Liver (tissue), 9 donors: ENCODE data around the gene BBC3. TPM values are rescaled to one million over a fixed set of nuclear protein-coding genes. Genes with fewer than 3 reads are reported as not detected.

Experiments used
- DNase-seq: peaks from one replicate; pipeline ENCODE4 v3.0.0-alpha.2; 2017; ENCODE audit warnings: low spot score
- H3K27ac ChIP-seq, 2 donors: one replicate each; pipeline ENCODE4 v1.7.0; 2013; ENCODE audit warnings: inconsistent platforms in 2 of 2, low read length in 2 of 2, control low read depth in 1 of 2, low read depth in 1 of 2, mild to moderate bottlenecking in 1 of 2
- H3K27me3 ChIP-seq, 4 donors: one replicate each; pipeline versions ENCODE4 v1.6.1 to v1.7.0; 2013; ENCODE audit warnings: low read length in 3 of 4, inconsistent platforms in 1 of 4, mild to moderate bottlenecking in 1 of 4, moderate library complexity in 1 of 4; ENCODE audit not compliant: control insufficient read depth in 4 of 4, insufficient read depth in 4 of 4
- H3K36me3 ChIP-seq, 4 donors: one replicate each; pipeline versions ENCODE4 v1.6.1 to v1.7.0; 2013; ENCODE audit warnings: low read length in 3 of 4, mild to moderate bottlenecking in 3 of 4, low read depth in 1 of 4, moderate library complexity in 1 of 4; ENCODE audit not compliant: control insufficient read depth in 4 of 4, insufficient read depth in 3 of 4
- H3K4me1 ChIP-seq, 4 donors: one replicate each; pipeline versions ENCODE4 v1.6.1 to v1.7.0; 2013; ENCODE audit warnings: low read length in 3 of 4, mild to moderate bottlenecking in 3 of 4, moderate library complexity in 1 of 4; ENCODE audit not compliant: control insufficient read depth in 4 of 4, insufficient read depth in 4 of 4
- H3K4me3 ChIP-seq, 3 donors: one replicate each; pipeline versions ENCODE4 v1.6.1 to v1.7.0; 2013; ENCODE audit warnings: low read length in 3 of 3, control low read depth in 1 of 3, low read depth in 1 of 3, mild to moderate bottlenecking in 1 of 3
- H3K9ac ChIP-seq, 2 donors: one replicate each; pipeline ENCODE4 v1.7.0; 2013; ENCODE audit warnings: low read length in 2 of 2, mild to moderate bottlenecking in 2 of 2, moderate library complexity in 2 of 2, control low read depth in 1 of 2, low read depth in 1 of 2
- H3K9me3 ChIP-seq, 4 donors: one replicate each; pipeline versions ENCODE4 v1.6.1 to v1.7.0; 2013; ENCODE audit warnings: low read length in 3 of 4; ENCODE audit not compliant: control insufficient read depth in 4 of 4
- EGR1 ChIP-seq, 2 donors: IDR thresholded peaks; 2 replicates each; pipeline ENCODE4 v1.6.1; 2016 to 2018; ENCODE audit warnings: antibody characterized with exemption in 2 of 2, low read depth in 2 of 2
- FOXA1 ChIP-seq: IDR thresholded peaks from 2 replicates; pipeline ENCODE4 v1.6.1; 2016; ENCODE audit warnings: antibody characterized with exemption
- FOXA2 ChIP-seq: IDR thresholded peaks from 2 replicates; pipeline ENCODE4 v1.6.1; 2016; ENCODE audit warnings: antibody characterized with exemption
- GABPA ChIP-seq, 2 donors: IDR thresholded peaks in 1 of 2; conservative IDR thresholded peaks in 1 of 2; 2 replicates each; pipeline ENCODE4 v1.6.1; 2016; ENCODE audit warnings: antibody characterized with exemption in 2 of 2, mild to moderate bottlenecking in 1 of 2, moderate library complexity in 1 of 2
- HNF4A ChIP-seq, 2 donors: conservative IDR thresholded peaks; 2 replicates each; pipeline ENCODE4 v1.6.1; 2016; ENCODE audit warnings: antibody characterized with exemption in 2 of 2, mild to moderate bottlenecking in 2 of 2
- HNF4G ChIP-seq: IDR thresholded peaks from 2 replicates; pipeline ENCODE4 v1.6.1; 2016; ENCODE audit warnings: antibody characterized with exemption
- JUND ChIP-seq, 2 donors: IDR thresholded peaks; 2 replicates each; pipeline ENCODE4 v1.6.1; 2016; ENCODE audit warnings: antibody characterized with exemption in 2 of 2
- NR2F2 ChIP-seq: IDR thresholded peaks from 2 replicates; pipeline ENCODE4 v1.6.1; 2016; ENCODE audit warnings: antibody characterized with exemption
- RAD21 ChIP-seq, 2 donors: IDR thresholded peaks; 2 replicates each; pipeline ENCODE4 v1.6.1; 2016; ENCODE audit warnings: antibody characterized with exemption in 2 of 2, mild to moderate bottlenecking in 2 of 2
- RXRA ChIP-seq, 2 donors: IDR thresholded peaks; 2 replicates each; pipeline ENCODE4 v1.6.1; 2017 to 2018; ENCODE audit warnings: antibody characterized with exemption in 2 of 2, mild to moderate bottlenecking in 1 of 2
- SP1 ChIP-seq: IDR thresholded peaks from 2 replicates; pipeline ENCODE4 v1.6.1; 2018; ENCODE audit warnings: antibody characterized with exemption, mild to moderate bottlenecking
- TAF1 ChIP-seq: conservative IDR thresholded peaks from 2 replicates; pipeline ENCODE4 v1.6.1; 2016; ENCODE audit warnings: antibody characterized with exemption, mild to moderate bottlenecking
- YY1 ChIP-seq: IDR thresholded peaks from 2 replicates; pipeline ENCODE4 v1.6.1; 2016; ENCODE audit warnings: antibody characterized with exemption, mild to moderate bottlenecking
- whole genome bisulfite sequencing: extraction: QIAGEN DNeasy Blood & Tissue Kit; methylation state at CpG from one replicate; pipeline ENCODE4 v1.1.7; 2013; 5-methylcytosine and 5-hydroxymethylcytosine counted together
- polyA plus RNA-seq, 2 donors: library from polyadenylated mRNA; stranded (reverse) in 1 of 2; unstranded in 1 of 2; fragments of 200-250 nt in 1 of 2; fragments of >200 nt in 1 of 2; fragmentation: Nextera tagmentation in 1 of 2; extraction: Ambion mirVana in 1 of 2; gene quantifications; one replicate each; pipeline versions ENCODE4 v1.2.1 to v1.2.3, GENCODE V29; 2013 to 2015
- total RNA-seq, 2 donors: library from RNA; depleted of rRNA; stranded (reverse); fragments of >200 nt; gene quantifications; one replicate each; pipeline ENCODE4 v1.2.3, GENCODE V29; 2014
- TF ChIP-seq, protein P1 (sequence below): IDR thresholded peaks from 2 replicates; pipeline ENCODE4 v1.6.1; 2016; ENCODE audit warnings: antibody characterized with exemption, mild to moderate bottlenecking
- TF ChIP-seq, protein P2 (sequence below): fragments of 150-350 bp; IDR thresholded peaks from 2 replicates; pipeline ENCODE4 v1.5.1; 2017; ENCODE audit warnings: improper control_type of control experiment, low read depth, low read length; ENCODE audit not compliant: missing input control
- TF ChIP-seq, protein P3 (sequence below): IDR thresholded peaks from 2 replicates; pipeline ENCODE4 v1.6.1; 2016; ENCODE audit warnings: antibody characterized with exemption
- TF ChIP-seq, protein P4 (sequence below): IDR thresholded peaks from 2 replicates; pipeline ENCODE4 v1.6.1; 2016; ENCODE audit warnings: antibody characterized with exemption
- TF ChIP-seq, protein P5 (sequence below): IDR thresholded peaks from 2 replicates; pipeline ENCODE4 v1.6.1; 2016; ENCODE audit warnings: antibody characterized with exemption
- donor health status: healthy.
- donor health status: healthy.
- donor health status: healthy.
- donor health status: healthy.
- donor health status: healthy.

BBC3 gene
- total and polyA plus RNA-seq, 4 donors: 0.35 to 2.6 (median 1.6) TPM

DNA sequence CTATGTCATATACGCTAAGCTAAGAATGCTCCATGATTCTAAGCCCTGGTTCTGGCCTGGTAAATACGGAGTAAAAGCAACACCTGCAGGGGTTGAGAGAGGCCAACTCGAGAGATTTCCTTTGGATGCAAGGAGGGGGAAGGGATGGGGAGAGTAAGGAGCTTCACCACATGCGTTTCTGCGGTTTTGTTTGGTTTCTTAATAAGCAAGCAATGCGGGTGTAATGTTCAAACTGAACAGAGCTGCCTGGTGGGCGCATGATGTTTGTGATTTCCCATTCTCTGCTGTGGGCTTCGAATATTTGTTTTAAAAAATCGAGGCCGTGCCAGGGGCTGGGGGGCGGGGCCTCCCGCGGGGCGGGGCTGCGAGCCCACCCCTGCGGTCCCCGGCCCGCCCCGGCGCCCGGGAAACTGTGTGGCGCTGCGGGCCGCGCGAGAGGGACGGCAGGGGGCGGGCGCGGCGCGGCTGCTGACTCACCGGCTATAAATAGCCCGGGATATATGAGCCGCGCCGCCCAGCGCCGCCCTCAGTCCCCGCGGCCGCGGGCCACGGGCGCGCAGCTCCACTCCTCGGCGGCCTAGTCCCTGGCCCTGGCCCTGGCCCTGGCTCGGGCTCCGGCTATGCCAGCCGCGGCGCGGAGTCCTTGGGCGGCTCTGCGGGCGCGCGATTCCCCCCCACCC is 5.1 kb downstream of the BBC3 start:
- Histone ChIP-seq H3K27ac (peak overlapping the region; percentile 98), H3K4me3 (peak overlapping the region in 2 of 3 donors; percentile 32 to 73), H3K27me3 (no peaks in the 10 kb centered on the region), H3K9me3 (no peaks in the 10 kb centered on the region), H3K4me1 (peaks cover 9 to 35% (median 27%) of the 10 kb centered on the region in 4 donors), H3K9ac (peak overlapping the region; percentile 59 to 88), H3K36me3 (peaks cover 0 to 6% (median 0%) of the 10 kb centered on the region in 4 donors)
- WGBS: 3% methylated on average over 59 of the region's 59 CpGs
- peak; percentile 89 for DNase-seq
- no peak for TF ChIP-seq HNF4A (conservative IDR thresholded peaks at IDR 0.05)
- TF ChIP-seq EGR1 (IDR thresholded peaks at IDR 0.05; ENCODE audit: low read depth in 2 of 2): no peak
- TF ChIP-seq NR2F2: no peak
- TF ChIP-seq, protein P1, sequence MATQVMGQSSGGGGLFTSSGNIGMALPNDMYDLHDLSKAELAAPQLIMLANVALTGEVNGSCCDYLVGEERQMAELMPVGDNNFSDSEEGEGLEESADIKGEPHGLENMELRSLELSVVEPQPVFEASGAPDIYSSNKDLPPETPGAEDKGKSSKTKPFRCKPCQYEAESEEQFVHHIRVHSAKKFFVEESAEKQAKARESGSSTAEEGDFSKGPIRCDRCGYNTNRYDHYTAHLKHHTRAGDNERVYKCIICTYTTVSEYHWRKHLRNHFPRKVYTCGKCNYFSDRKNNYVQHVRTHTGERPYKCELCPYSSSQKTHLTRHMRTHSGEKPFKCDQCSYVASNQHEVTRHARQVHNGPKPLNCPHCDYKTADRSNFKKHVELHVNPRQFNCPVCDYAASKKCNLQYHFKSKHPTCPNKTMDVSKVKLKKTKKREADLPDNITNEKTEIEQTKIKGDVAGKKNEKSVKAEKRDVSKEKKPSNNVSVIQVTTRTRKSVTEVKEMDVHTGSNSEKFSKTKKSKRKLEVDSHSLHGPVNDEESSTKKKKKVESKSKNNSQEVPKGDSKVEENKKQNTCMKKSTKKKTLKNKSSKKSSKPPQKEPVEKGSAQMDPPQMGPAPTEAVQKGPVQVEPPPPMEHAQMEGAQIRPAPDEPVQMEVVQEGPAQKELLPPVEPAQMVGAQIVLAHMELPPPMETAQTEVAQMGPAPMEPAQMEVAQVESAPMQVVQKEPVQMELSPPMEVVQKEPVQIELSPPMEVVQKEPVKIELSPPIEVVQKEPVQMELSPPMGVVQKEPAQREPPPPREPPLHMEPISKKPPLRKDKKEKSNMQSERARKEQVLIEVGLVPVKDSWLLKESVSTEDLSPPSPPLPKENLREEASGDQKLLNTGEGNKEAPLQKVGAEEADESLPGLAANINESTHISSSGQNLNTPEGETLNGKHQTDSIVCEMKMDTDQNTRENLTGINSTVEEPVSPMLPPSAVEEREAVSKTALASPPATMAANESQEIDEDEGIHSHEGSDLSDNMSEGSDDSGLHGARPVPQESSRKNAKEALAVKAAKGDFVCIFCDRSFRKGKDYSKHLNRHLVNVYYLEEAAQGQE: peak; percentile 47
- TF ChIP-seq RXRA (IDR thresholded peaks at IDR 0.05): no peak
- no peak for TF ChIP-seq FOXA2
- peak in 1 of 2 donors; percentile 15 for TF ChIP-seq JUND (IDR thresholded peaks at IDR 0.05)
- TF ChIP-seq HNF4G: no peak
- TF ChIP-seq TAF1: no peak
- TF ChIP-seq, protein P2, sequence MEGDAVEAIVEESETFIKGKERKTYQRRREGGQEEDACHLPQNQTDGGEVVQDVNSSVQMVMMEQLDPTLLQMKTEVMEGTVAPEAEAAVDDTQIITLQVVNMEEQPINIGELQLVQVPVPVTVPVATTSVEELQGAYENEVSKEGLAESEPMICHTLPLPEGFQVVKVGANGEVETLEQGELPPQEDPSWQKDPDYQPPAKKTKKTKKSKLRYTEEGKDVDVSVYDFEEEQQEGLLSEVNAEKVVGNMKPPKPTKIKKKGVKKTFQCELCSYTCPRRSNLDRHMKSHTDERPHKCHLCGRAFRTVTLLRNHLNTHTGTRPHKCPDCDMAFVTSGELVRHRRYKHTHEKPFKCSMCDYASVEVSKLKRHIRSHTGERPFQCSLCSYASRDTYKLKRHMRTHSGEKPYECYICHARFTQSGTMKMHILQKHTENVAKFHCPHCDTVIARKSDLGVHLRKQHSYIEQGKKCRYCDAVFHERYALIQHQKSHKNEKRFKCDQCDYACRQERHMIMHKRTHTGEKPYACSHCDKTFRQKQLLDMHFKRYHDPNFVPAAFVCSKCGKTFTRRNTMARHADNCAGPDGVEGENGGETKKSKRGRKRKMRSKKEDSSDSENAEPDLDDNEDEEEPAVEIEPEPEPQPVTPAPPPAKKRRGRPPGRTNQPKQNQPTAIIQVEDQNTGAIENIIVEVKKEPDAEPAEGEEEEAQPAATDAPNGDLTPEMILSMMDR: peak; percentile 38
- TF ChIP-seq, protein P3, sequence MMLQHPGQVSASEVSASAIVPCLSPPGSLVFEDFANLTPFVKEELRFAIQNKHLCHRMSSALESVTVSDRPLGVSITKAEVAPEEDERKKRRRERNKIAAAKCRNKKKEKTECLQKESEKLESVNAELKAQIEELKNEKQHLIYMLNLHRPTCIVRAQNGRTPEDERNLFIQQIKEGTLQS: peak; percentile 20
- TF ChIP-seq SP1: no peak
- TF ChIP-seq GABPA (IDR thresholded peaks at IDR 0.05 in 1 of 2, conservative IDR thresholded peaks at IDR 0.05 in 1 of 2): no peak
- TF ChIP-seq YY1: no peak
- TF ChIP-seq, protein P4, sequence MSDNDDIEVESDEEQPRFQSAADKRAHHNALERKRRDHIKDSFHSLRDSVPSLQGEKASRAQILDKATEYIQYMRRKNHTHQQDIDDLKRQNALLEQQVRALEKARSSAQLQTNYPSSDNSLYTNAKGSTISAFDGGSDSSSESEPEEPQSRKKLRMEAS: no peak

DNA sequence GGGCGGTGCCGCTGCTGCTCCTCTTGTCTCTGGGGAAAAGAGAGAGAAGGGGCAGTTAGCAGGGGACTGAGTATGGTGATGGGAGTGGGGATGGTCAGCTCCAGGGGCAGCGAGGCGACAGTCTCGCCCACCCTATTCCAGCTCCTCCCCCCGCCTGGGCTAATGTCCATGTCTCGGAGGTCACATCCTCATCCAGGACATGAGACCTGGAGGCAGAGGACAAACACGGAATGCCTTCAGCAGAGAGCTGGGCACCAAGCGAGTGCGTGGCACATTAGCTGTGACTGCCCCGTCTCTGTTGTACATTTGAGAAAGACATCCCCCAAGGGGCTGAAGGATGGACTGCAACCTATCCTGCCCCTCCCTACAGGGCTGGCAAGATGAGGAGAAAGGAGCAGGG is 9.1 kb downstream of the BBC3 start:
- WGBS: 97% methylated on average over 11 of the region's 11 CpGs
- no peak overlapping the region for H3K4me3 ChIP-seq
- TF ChIP-seq YY1 (no peak), JUND (IDR thresholded peaks at IDR 0.05) (no peak), HNF4A (conservative IDR thresholded peaks at IDR 0.05) (no peak), RAD21 (IDR thresholded peaks at IDR 0.05) (no peak), HNF4G (no peak), NR2F2 (no peak), FOXA2 (no peak), TAF1 (no peak), EGR1 (IDR thresholded peaks at IDR 0.05; ENCODE audit: low read depth in 2 of 2) (no peak), GABPA (IDR thresholded peaks at IDR 0.05 in 1 of 2, conservative IDR thresholded peaks at IDR 0.05 in 1 of 2) (no peak), RXRA (IDR thresholded peaks at IDR 0.05) (no peak), FOXA1 (no peak)
- TF ChIP-seq, protein P3: no peak
- TF ChIP-seq, protein P5, sequence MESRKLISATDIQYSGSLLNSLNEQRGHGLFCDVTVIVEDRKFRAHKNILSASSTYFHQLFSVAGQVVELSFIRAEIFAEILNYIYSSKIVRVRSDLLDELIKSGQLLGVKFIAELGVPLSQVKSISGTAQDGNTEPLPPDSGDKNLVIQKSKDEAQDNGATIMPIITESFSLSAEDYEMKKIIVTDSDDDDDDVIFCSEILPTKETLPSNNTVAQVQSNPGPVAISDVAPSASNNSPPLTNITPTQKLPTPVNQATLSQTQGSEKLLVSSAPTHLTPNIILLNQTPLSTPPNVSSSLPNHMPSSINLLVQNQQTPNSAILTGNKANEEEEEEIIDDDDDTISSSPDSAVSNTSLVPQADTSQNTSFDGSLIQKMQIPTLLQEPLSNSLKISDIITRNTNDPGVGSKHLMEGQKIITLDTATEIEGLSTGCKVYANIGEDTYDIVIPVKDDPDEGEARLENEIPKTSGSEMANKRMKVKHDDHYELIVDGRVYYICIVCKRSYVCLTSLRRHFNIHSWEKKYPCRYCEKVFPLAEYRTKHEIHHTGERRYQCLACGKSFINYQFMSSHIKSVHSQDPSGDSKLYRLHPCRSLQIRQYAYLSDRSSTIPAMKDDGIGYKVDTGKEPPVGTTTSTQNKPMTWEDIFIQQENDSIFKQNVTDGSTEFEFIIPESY: no peak
- TF ChIP-seq, protein P1: no peak
- H3K36me3 ChIP-seq: peaks cover 0 to 7% (median 0%) of the 10 kb centered on the region in 4 donors
- no peaks in the 10 kb centered on the region for H3K9me3 ChIP-seq
- no peak overlapping the region for H3K27ac ChIP-seq
- no peak overlapping the region for H3K9ac ChIP-seq
- H3K27me3 ChIP-seq: no peaks in the 10 kb centered on the region
- no peak for DNase-seq
- H3K4me1 ChIP-seq: peaks cover 4 to 8% (median 5%) of the 10 kb centered on the region in 4 donors
